KMS-11 (cell line): ENCODE results near the gene SCAMP1.

Experiments used
- H2AFZ ChIP-seq: fragments of 200-600 bp; sonication (generic); 2 replicates; pipeline ENCODE4 v1.6.1; 2016; ENCODE audit warnings: antibody characterized with exemption, mixed run types, low read depth
- H3K27ac ChIP-seq: fragments of 200-600 bp; sonication (generic); 2 replicates; pipeline ENCODE4 v1.6.1; 2016; ENCODE audit warnings: mild to moderate bottlenecking, mixed run types
- H3K27me3 ChIP-seq: fragments of 200-600 bp; sonication (generic); 2 replicates; pipeline ENCODE4 v1.6.1; 2017; ENCODE audit warnings: mild to moderate bottlenecking, low read depth, mixed run types, moderate library complexity; ENCODE audit not compliant: insufficient read depth
- H3K36me3 ChIP-seq: fragments of 200-600 bp; sonication (generic); 2 replicates; pipeline ENCODE4 v1.6.1; 2017; ENCODE audit warnings: mild to moderate bottlenecking, mixed run types; ENCODE audit not compliant: insufficient read depth
- H3K4me1 ChIP-seq: fragments of 200-600 bp; sonication (generic); 2 replicates; pipeline ENCODE4 v1.6.1; 2016; ENCODE audit warnings: mild to moderate bottlenecking, low read depth, mixed run types; ENCODE audit not compliant: poor library complexity, severe bottlenecking
- H3K4me2 ChIP-seq: fragments of 200-600 bp; sonication (generic); 2 replicates; pipeline ENCODE4 v1.7.0; 2016; ENCODE audit warnings: mild to moderate bottlenecking, mixed run types
- H3K4me3 ChIP-seq: fragments of 200-600 bp; sonication (generic); IDR thresholded peaks from 2 replicates; pipeline ENCODE4 v1.6.1; 2017; ENCODE audit warnings: low read depth, low read length, mixed read lengths; ENCODE audit not compliant: insufficient read depth
- H3K79me2 ChIP-seq: fragments of 200-600 bp; sonication (generic); 2 replicates; pipeline ENCODE4 v1.6.1; 2016; ENCODE audit warnings: low read depth, mixed run types; ENCODE audit not compliant: insufficient read depth
- H3K9ac ChIP-seq: fragments of 200-600 bp; sonication (generic); 2 replicates; pipeline ENCODE4 v1.6.1; 2016; ENCODE audit warnings: mild to moderate bottlenecking, mixed run types
- H4K20me1 ChIP-seq: fragments of 200-600 bp; sonication (generic); 2 replicates; pipeline ENCODE4 v1.6.1; 2016; ENCODE audit warnings: mild to moderate bottlenecking, mixed run types; ENCODE audit not compliant: insufficient read depth
- TF ChIP-seq, protein P1 (sequence below): fragments of 200-600 bp; sonication (generic); conservative IDR thresholded peaks from 2 replicates; pipeline ENCODE4 v1.6.1; 2017; ENCODE audit warnings: low read depth, mild to moderate bottlenecking, antibody characterized with exemption, low read length, moderate library complexity, mixed read lengths

SCAMP1 gene

DNA sequence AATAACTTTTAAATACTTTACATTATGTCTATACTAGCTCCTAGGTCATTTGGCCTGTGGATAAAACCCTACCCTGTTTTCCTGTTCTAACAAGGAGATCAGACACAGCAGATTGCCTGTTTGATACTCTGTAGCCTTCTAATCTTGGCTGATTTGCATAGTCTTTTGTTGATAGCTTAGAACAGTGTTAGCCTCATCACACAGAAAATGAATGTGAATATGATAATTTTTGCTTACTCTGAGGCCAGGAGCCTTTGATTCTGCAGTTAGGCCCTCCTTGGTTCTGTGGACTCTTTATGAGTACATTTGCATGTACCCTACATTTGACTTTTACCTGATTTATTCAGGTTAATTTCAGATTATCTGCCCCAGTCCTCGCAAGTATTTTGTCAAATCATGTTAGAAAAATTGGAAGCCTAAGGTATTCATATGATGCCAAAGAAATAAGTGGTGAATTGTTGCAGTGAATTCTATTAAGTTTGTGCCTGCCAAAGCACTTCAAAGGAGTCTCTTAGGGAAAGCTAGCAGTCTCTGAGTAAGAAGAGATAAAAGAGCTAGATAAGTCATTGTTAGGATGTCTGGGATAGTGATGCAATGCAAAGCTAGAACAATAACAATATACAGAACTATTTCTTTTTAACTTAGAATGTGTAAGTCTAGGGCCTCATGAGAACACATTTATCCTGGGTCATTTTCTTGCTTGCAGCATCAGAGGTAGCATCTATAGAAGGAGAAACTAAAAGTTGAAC lies 56.4 kb downstream of the SCAMP1 start:
- H3K27ac ChIP-seq = no peak overlapping the region
- TF ChIP-seq, protein P1, sequence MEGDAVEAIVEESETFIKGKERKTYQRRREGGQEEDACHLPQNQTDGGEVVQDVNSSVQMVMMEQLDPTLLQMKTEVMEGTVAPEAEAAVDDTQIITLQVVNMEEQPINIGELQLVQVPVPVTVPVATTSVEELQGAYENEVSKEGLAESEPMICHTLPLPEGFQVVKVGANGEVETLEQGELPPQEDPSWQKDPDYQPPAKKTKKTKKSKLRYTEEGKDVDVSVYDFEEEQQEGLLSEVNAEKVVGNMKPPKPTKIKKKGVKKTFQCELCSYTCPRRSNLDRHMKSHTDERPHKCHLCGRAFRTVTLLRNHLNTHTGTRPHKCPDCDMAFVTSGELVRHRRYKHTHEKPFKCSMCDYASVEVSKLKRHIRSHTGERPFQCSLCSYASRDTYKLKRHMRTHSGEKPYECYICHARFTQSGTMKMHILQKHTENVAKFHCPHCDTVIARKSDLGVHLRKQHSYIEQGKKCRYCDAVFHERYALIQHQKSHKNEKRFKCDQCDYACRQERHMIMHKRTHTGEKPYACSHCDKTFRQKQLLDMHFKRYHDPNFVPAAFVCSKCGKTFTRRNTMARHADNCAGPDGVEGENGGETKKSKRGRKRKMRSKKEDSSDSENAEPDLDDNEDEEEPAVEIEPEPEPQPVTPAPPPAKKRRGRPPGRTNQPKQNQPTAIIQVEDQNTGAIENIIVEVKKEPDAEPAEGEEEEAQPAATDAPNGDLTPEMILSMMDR = no peak
- no peak overlapping the region for H3K4me3 ChIP-seq
- no peak overlapping the region for H3K9ac ChIP-seq
- H3K4me1 ChIP-seq = no peaks in the 10 kb centered on the region
- no peaks in the 10 kb centered on the region for H3K36me3 ChIP-seq
- H3K79me2 ChIP-seq = no peaks in the 10 kb centered on the region
- H3K4me2 ChIP-seq = no peak overlapping the region
- H2AFZ ChIP-seq = no peak overlapping the region
- H3K27me3 ChIP-seq = no peaks in the 10 kb centered on the region
- no peaks in the 10 kb centered on the region for H4K20me1 ChIP-seq

DNA sequence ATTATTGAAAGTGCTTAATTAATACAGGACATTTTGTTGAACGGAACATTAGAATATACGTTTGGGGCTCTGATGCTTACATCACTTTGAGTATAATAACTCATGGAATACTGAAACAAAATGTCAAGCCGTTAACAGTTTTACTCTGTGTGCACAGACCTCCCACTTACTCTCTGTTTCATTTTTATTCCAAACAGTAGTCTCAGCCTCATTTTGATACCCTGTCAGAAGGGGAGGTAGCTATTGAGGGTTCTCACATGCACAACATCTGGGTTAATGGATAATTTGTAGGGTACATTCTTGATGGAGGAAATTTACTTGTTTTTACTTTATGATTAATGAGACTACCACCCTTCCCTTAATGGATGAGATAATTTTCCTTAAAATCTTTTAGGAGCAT lies 59.0 kb downstream of the SCAMP1 start:
- TF ChIP-seq, protein P1 = no peak
- H3K79me2 ChIP-seq = no peaks in the 10 kb centered on the region
- no peaks in the 10 kb centered on the region for H3K27me3 ChIP-seq
- no peak overlapping the region for H3K27ac ChIP-seq
- no peak overlapping the region for H3K4me3 ChIP-seq
- no peaks in the 10 kb centered on the region for H4K20me1 ChIP-seq
- H3K9ac ChIP-seq = no peak overlapping the region
- no peaks in the 10 kb centered on the region for H3K4me1 ChIP-seq
- no peaks in the 10 kb centered on the region for H3K36me3 ChIP-seq
- H3K4me2 ChIP-seq = no peak overlapping the region
- H2AFZ ChIP-seq = no peak overlapping the region

DNA sequence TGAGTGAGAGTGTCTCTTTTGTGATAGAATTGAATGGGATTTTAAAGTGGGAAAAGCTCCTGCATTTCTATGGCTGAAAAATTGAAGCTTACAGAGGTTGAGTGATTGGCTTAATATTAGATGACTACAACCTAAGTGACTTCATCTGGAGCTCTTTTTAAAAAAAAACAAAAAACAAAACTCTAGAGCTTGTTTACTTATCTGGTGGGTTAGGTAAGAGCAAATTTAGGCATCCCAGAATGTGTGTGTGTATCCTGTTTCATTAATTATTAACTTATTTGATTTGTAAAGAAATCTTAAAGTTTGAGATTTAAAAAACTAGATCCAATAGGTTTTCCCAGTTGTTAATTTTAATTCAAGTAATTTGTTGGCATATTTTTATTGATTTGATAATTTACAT lies 60.1 kb downstream of the SCAMP1 start:
- no peak overlapping the region for H3K9ac ChIP-seq
- no peak overlapping the region for H2AFZ ChIP-seq
- H3K4me2 ChIP-seq = no peak overlapping the region
- no peaks in the 10 kb centered on the region for H3K79me2 ChIP-seq
- H3K36me3 ChIP-seq = no peaks in the 10 kb centered on the region
- TF ChIP-seq, protein P1 = no peak
- H3K4me3 ChIP-seq = no peak overlapping the region
- no peak overlapping the region for H3K27ac ChIP-seq
- H3K4me1 ChIP-seq = no peaks in the 10 kb centered on the region
- H4K20me1 ChIP-seq = no peaks in the 10 kb centered on the region
- H3K27me3 ChIP-seq = no peaks in the 10 kb centered on the region

DNA sequence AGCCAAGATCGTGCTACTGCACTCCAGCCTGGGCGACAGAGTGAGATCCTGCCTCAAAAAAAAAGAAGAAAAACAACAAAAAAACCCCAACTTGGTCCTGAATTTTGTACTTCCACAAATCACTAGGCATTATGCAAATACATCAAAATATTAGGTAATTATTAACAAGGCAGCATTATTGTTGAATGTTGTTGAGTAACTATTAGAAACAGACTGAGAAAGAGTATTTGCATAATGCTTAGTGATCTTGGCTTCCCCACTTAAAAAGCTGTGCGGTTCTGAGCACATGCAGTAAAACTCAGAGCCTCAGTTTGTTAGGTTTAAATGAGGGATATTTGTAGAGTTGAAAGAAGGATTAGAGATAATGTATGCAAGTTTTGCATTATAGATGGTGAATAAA lies 64.2 kb downstream of the SCAMP1 start:
- no peak overlapping the region for H3K4me3 ChIP-seq
- H3K4me1 ChIP-seq = no peaks in the 10 kb centered on the region
- H3K79me2 ChIP-seq = no peaks in the 10 kb centered on the region
- H3K27me3 ChIP-seq = no peaks in the 10 kb centered on the region
- TF ChIP-seq, protein P1 = no peak
- no peaks in the 10 kb centered on the region for H3K36me3 ChIP-seq
- no peak overlapping the region for H3K9ac ChIP-seq
- no peak overlapping the region for H3K4me2 ChIP-seq
- H3K27ac ChIP-seq = no peak overlapping the region
- no peaks in the 10 kb centered on the region for H4K20me1 ChIP-seq
- no peak overlapping the region for H2AFZ ChIP-seq
